Astrocyte (in vitro differentiated cells and primary cell): ENCODE results near the gene TRHDE. TPM values are rescaled to one million over a fixed set of nuclear protein-coding genes. Genes with fewer than 3 reads are reported as not detected.

Source experiments
- DNase-seq: peaks from one replicate; pipeline ENCODE4 v3.0.0-alpha.2; 2010; ENCODE audit warnings: low read depth
- FAIRE-seq: peaks from 2 replicates; lab custom pipeline; 2011; peaks lifted over from hg19 to GRCh38; lab: Jason Lieb, UNC
- H2AFZ ChIP-seq: 2 replicates; pipeline ENCODE4 v1.6.0; 2012; ENCODE audit warnings: low read depth, low read length, inconsistent platforms
- H3K27ac ChIP-seq: 2 replicates; pipeline ENCODE4 v1.5.1; 2011; ENCODE audit warnings: low read depth, low read length, inconsistent platforms
- H3K27me3 ChIP-seq: 2 replicates; pipeline ENCODE4 v1.6.0; 2011; ENCODE audit warnings: low read length, inconsistent platforms; ENCODE audit not compliant: insufficient read depth
- H3K36me3 ChIP-seq: 2 replicates; pipeline ENCODE4 v1.5.1; 2011; ENCODE audit warnings: low read length, inconsistent platforms; ENCODE audit not compliant: insufficient read depth
- H3K4me1 ChIP-seq: 2 replicates; pipeline ENCODE4 v1.5.1; 2011; ENCODE audit warnings: low read length, inconsistent platforms; ENCODE audit not compliant: insufficient read depth
- H3K4me2 ChIP-seq: 2 replicates; pipeline ENCODE4 v1.6.0; 2012; ENCODE audit warnings: low read length, inconsistent platforms
- H3K4me3 ChIP-seq: 2 replicates; pipeline ENCODE4 v1.5.1; 2011; ENCODE audit warnings: low read depth, mild to moderate bottlenecking, low read length, inconsistent platforms; ENCODE audit not compliant: insufficient read depth
- H3K79me2 ChIP-seq: 2 replicates; pipeline ENCODE4 v1.6.0; 2012; ENCODE audit warnings: mild to moderate bottlenecking, low read length, inconsistent platforms; ENCODE audit not compliant: insufficient read depth
- H3K9ac ChIP-seq: 2 replicates; pipeline ENCODE4 v1.6.0; 2012; ENCODE audit warnings: mild to moderate bottlenecking, low read length, inconsistent platforms
- H3K9me3 ChIP-seq: 2 replicates; pipeline ENCODE4 v1.5.1; 2012; ENCODE audit warnings: low read depth, mild to moderate bottlenecking, low read length, inconsistent platforms; ENCODE audit not compliant: insufficient read depth
- H4K20me1 ChIP-seq: 2 replicates; pipeline ENCODE4 v1.6.0; 2012; ENCODE audit warnings: low read length, inconsistent platforms; ENCODE audit not compliant: insufficient read depth
- H3K27ac Mint-ChIP-seq: one replicate; pipeline ENCODE4 v1.8.0; 2021; ENCODE audit warnings: mild to moderate bottlenecking, mixed read lengths; ENCODE audit not compliant: unreplicated experiment
- H3K27me3 Mint-ChIP-seq: one replicate; pipeline ENCODE4 v1.8.0; 2021; ENCODE audit warnings: low read depth, mixed read lengths; ENCODE audit not compliant: unreplicated experiment
- H3K36me3 Mint-ChIP-seq: one replicate; pipeline ENCODE4 v1.8.0; 2021; ENCODE audit warnings: low read depth, mixed read lengths; ENCODE audit not compliant: unreplicated experiment
- H3K4me1 Mint-ChIP-seq: one replicate; pipeline ENCODE4 v1.8.0; 2021; ENCODE audit warnings: low read depth, mixed read lengths; ENCODE audit not compliant: unreplicated experiment
- H3K4me3 Mint-ChIP-seq: one replicate; pipeline ENCODE4 v1.8.0; 2021; ENCODE audit warnings: mild to moderate bottlenecking, moderate library complexity, mixed read lengths; ENCODE audit not compliant: unreplicated experiment
- H3K9me3 Mint-ChIP-seq: one replicate; pipeline ENCODE4 v1.8.0; 2021; ENCODE audit warnings: mild to moderate bottlenecking, mixed read lengths; ENCODE audit not compliant: unreplicated experiment
- CTCF ChIP-seq: IDR thresholded peaks from 2 replicates; pipeline ENCODE4 v1.5.1; 2011; ENCODE audit warnings: low read depth, mild to moderate bottlenecking, inconsistent platforms, low read length, moderate library complexity; ENCODE audit not compliant: insufficient read depth
- EZH2 ChIP-seq: IDR thresholded peaks from 2 replicates; pipeline ENCODE4 v1.6.1; 2012; ENCODE audit warnings: mild to moderate bottlenecking, low read length, inconsistent platforms; ENCODE audit not compliant: insufficient read depth
- total RNA-seq: library from RNA; stranded (reverse); gene quantifications from 2 replicates; pipeline ENCODE4 v1.2.1, GENCODE V29; 2021

The TRHDE gene
- total RNA-seq, 1 donor from 2014 or later = 1.4 TPM

GRCh38 chr12:72330784-72331183, 58.6 kb downstream of the TRHDE start:
- H3K4me1 ChIP-seq = no peaks in the 10 kb centered on the region
- Mint-ChIP-seq H3K9me3 (no peaks in the 10 kb centered on the region), H3K4me3 (no peak overlapping the region), H3K36me3 (no peaks in the 10 kb centered on the region), H3K4me1 (no peaks in the 10 kb centered on the region), H3K27ac (no peak overlapping the region), H3K27me3 (no peaks in the 10 kb centered on the region)
- FAIRE-seq (no peak), DNase-seq (no peak)
- H2AFZ ChIP-seq = no peak overlapping the region
- no peak overlapping the region for H3K27ac ChIP-seq
- H3K79me2 ChIP-seq = no peaks in the 10 kb centered on the region
- H3K36me3 ChIP-seq = no peaks in the 10 kb centered on the region
- no peaks in the 10 kb centered on the region for H3K27me3 ChIP-seq
- no peak for TF ChIP-seq CTCF
- no peak overlapping the region for H3K9ac ChIP-seq
- no peaks in the 10 kb centered on the region for H3K9me3 ChIP-seq
- H4K20me1 ChIP-seq = no peaks in the 10 kb centered on the region
- H3K4me2 ChIP-seq = no peak overlapping the region
- H3K4me3 ChIP-seq = no peak overlapping the region

GRCh38 chr12:72337382-72337781, 65.2 kb downstream of the TRHDE start:
- Mint-ChIP-seq H3K9me3 (no peaks in the 10 kb centered on the region), H3K27me3 (no peaks in the 10 kb centered on the region), H3K36me3 (no peaks in the 10 kb centered on the region), H3K27ac (no peak overlapping the region), H3K4me3 (no peak overlapping the region), H3K4me1 (no peaks in the 10 kb centered on the region)
- Histone ChIP-seq H3K9me3 (no peaks in the 10 kb centered on the region), H3K36me3 (no peaks in the 10 kb centered on the region), H3K4me2 (no peak overlapping the region), H3K4me3 (no peak overlapping the region), H3K27ac (no peak overlapping the region), H3K27me3 (no peaks in the 10 kb centered on the region), H2AFZ (no peak overlapping the region), H3K4me1 (no peaks in the 10 kb centered on the region), H4K20me1 (no peaks in the 10 kb centered on the region), H3K79me2 (no peaks in the 10 kb centered on the region), H3K9ac (no peak overlapping the region)
- TF ChIP-seq CTCF (no peak), EZH2 (no peak)
- FAIRE-seq (no peak), DNase-seq (no peak)

- H3K9ac ChIP-seq = no peak overlapping the region
- H3K4me3 ChIP-seq = no peak overlapping the region
- H3K4me1 Mint-ChIP-seq = no peaks in the 10 kb centered on the region
- TF ChIP-seq CTCF = no peak
- TF ChIP-seq EZH2 = no peak
- H3K27me3 Mint-ChIP-seq = no peaks in the 10 kb centered on the region
- no peak overlapping the region for H2AFZ ChIP-seq
- no peak overlapping the region for H3K27ac ChIP-seq
- no peak overlapping the region for H3K4me2 ChIP-seq
- no peaks in the 10 kb centered on the region for H4K20me1 ChIP-seq
- H3K4me1 ChIP-seq = no peaks in the 10 kb centered on the region
- H3K9me3 ChIP-seq = no peaks in the 10 kb centered on the region
- no peaks in the 10 kb centered on the region for H3K79me2 ChIP-seq
- DNase-seq = no peak
- no peak overlapping the region for H3K27ac Mint-ChIP-seq
- H3K9me3 Mint-ChIP-seq = no peaks in the 10 kb centered on the region
- H3K36me3 Mint-ChIP-seq = no peaks in the 10 kb centered on the region
- no peak overlapping the region for H3K4me3 Mint-ChIP-seq
- no peaks in the 10 kb centered on the region for H3K36me3 ChIP-seq
- FAIRE-seq = no peak
- no peaks in the 10 kb centered on the region for H3K27me3 ChIP-seq
These were observed 65.8 kb downstream of the TRHDE start for GRCh38 chr12:72337946-72338345.
